GM21526 (cell line): ENCODE measurements around the gene MAP3K14.
"Not testable (repeated sequence)": the region's sequence is repeated elsewhere in the genome, so short reads cannot be mapped to it uniquely, and the experiment has no call there.

Source experiments
- ATAC-seq: cut with Tn5 transposase; IDR thresholded peaks from one replicate; pipeline ENCODE4 v1.9.1; 2021; ENCODE audit warnings: moderate library complexity; ENCODE audit not compliant: unreplicated experiment, low FRiP score

MAP3K14 gene

GRCh38 chr17:45316434-45317110 lies at the start of gene MAP3K14:
MAP3K14 (minus strand) TSS chr17:45317020; CDS start chr17:45290745, 26,275 bp downstream.
- ATAC-seq, result peak; percentile 21

GRCh38 chr17:45366049-45366448 lies 49.2 kb upstream of the MAP3K14 start:
- ATAC-seq, result no peak

GRCh38 chr17:45364531-45365390 lies 47.9 kb upstream of the MAP3K14 start:
- ATAC-seq, result no peak

- ATAC-seq, result no peak
These were observed 46.7 kb upstream of the MAP3K14 start for GRCh38 chr17:45363498-45363897.

GRCh38 chr17:45361976-45362375 lies 45.2 kb upstream of the MAP3K14 start:
- no peak for ATAC-seq

- no peak for ATAC-seq
These were observed 44.6 kb upstream of the MAP3K14 start for GRCh38 chr17:45361451-45361850.

- ATAC-seq, result no peak
These were observed 40.7 kb upstream of the MAP3K14 start for GRCh38 chr17:45357364-45357997.

- no peak for ATAC-seq
These were observed 38.3 kb upstream of the MAP3K14 start for GRCh38 chr17:45355087-45355486.

- no peak for ATAC-seq
These were observed 36.2 kb upstream of the MAP3K14 start for GRCh38 chr17:45353043-45353442.

GRCh38 chr17:45351831-45352230 lies 35.0 kb upstream of the MAP3K14 start:
- no peak for ATAC-seq

- no peak for ATAC-seq
These were observed 30.6 kb upstream of the MAP3K14 start for GRCh38 chr17:45347444-45347843.

- ATAC-seq, result no peak
These were observed 29.6 kb upstream of the MAP3K14 start for GRCh38 chr17:45346216-45347015.

- ATAC-seq, result no peak
These were observed 28.9 kb upstream of the MAP3K14 start for GRCh38 chr17:45345554-45346215.

GRCh38 chr17:45345246-45345553 lies 28.4 kb upstream of the MAP3K14 start:
- no peak for ATAC-seq

- ATAC-seq, result not testable (repeated sequence)
These were observed 27.3 kb upstream of the MAP3K14 start for GRCh38 chr17:45343967-45344664.

- ATAC-seq, result no peak
These were observed 26.2 kb upstream of the MAP3K14 start for GRCh38 chr17:45342871-45343526.

GRCh38 chr17:45342306-45342705 lies 25.5 kb upstream of the MAP3K14 start:
- no peak for ATAC-seq

GRCh38 chr17:45341533-45342158 lies 24.8 kb upstream of the MAP3K14 start:
- no peak for ATAC-seq
